Activated CD8-positive, alpha-beta memory T cell treated with anti-CD3 and anti-CD28 coated beads for 24 hours (primary cell): Measurements from ENCODE around the gene KLHL13.
"Not testable (repeated sequence)": the region's sequence is repeated elsewhere in the genome, so short reads cannot be mapped to it uniquely, and the experiment has no call there.

Experiments
- DNase-seq: peaks from one replicate; pipeline ENCODE4 v3.0.0-alpha.2; 2020

The KLHL13 gene

DNA sequence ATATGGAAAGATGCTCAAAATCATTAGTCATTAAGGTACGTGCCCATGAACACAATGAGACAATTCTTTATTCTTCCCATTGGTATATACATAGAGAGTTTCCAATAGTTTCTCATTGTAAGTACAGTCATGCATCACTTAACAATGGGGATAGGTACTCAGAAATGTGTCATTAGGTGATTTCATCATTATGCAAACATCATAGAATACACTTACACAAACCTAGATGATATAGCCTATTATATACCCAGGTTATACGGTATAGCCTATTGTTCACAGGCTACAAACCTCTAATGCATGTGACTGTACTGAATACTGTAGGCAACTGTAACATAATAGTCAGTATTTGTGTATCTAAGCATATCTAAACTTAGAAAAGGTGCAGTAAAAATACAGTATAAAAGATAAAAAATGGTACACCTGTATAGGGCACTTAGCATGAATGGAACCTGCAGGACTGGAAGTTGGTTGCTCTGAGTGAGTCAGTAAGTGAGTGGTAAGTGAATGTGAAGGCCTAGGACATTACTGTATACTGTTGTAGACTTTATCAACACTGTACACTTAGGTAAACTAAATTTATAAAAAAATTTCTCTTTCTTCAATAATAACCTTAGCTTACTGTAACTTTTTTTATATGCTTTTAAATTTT is 49.6 kb downstream of the KLHL13 start:
- DNase-seq, result no peak

DNA sequence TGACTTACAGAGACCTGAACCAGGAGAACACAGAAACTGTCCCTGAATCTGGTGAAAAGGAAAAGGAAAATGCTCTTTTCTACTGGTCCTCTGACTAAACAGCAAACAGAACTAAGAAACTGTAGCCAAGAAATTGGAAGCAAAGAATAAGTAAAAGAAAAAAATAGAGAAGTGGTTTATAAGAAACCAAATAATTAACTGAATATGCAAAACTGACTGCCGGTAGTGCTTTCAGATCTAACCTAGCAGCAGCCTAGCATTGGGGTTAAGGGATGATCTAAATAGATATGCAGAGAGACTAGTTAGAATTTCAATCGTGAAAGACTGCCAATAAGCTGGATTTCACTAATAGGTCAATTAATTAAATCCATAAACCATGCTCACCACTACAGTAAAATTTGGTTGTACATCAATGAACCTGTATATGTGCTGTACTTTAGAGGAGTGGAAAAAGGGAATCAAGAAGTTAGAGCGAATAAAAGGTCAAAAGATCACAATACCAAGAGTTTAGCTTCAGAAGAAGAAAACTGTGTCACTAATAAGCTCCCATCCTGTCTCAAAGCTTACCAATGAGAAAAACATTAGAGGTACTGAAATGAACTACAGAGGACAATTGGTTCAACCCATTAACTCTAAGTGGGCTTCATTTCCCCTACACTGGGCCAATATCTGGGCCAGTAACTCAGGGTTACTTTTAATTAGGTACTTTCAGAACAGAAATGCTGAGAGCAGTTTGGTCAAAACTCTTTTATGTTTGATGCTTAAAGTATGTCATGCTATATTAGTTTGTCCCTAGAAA is 53.6 kb downstream of the KLHL13 start:
- DNase-seq, result no peak

- DNase-seq, result no peak
Observed at GRCh38 chrX:118062048-118062789, 54.4 kb downstream of the KLHL13 start.

- DNase-seq, result no peak
Observed at GRCh38 chrX:118058924-118059323, 57.7 kb downstream of the KLHL13 start.

DNA sequence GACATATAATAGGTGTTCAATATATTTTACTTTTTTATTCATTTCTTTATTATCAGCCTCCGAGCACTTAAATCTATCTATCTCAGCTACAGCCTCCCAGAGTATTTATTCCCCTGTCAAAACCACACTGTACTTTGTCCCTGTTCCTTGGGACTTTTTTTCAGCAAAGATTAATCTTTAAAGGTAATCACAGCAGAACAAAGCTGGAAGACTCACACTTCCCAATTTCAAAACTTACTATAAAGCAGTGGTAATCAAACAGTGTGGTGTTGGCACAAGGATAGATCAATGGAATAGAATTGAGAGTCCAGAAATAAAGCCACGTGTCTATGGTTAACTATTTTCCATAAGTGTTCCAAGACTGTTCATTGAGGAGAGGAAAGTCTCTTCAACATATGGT is 59.7 kb downstream of the KLHL13 start:
- no peak for DNase-seq

- DNase-seq, result no peak
Observed at GRCh38 chrX:118049713-118050112, 66.9 kb downstream of the KLHL13 start.

DNA sequence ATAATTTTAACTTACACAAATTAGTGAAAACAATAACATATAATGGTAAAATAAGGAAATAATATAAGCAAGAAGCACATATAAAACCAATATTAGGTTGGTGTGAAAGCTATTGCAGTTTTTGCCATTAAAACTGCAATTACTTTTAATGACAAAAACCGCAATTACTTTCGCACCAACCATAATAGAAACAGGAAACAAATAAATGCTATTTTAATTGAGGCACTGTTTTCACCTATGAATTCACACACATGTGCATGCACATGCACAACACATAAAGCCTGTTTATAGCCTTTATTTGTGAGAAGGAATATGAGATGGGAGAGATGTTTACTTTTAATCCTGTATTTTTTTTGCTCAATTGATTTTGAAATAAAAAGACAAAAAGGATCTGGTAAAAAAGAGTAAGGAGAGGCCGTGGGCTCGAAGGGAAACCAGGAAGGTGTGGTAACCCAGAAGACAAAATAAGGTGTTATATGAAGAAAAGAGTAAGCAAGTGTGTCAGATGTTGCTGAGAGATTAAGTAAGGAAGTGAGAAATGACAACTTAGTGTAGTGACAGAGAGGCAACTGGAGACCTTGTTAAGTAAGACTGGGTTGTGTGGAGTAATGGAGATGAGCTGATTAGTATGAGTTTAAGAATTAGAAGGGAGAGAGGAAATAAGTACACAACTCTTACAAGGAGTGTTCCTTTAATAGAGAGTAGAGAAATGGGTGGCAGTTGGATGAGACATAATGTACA is 69.0 kb downstream of the KLHL13 start:
- no peak for DNase-seq

DNA sequence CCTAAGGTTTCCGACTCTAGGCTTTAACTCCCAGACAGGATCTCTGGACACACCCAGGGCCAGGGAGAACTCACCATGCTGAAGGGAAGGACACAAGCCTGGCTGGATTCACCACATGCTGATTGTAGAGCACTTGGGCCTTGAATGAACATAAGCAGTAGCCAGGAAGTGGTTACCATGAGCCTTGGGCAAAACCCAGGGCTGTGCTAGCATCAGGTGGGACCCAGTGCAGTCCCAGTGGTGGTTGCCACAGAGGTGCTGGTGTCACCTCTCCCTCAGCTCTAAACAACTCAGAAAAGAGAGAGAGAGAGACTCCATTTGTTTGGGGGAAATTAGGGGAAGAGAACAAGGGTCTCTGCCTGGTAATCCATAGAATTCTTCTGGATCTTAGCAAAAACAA is 77.0 kb downstream of the KLHL13 start:
- no peak for DNase-seq

DNA sequence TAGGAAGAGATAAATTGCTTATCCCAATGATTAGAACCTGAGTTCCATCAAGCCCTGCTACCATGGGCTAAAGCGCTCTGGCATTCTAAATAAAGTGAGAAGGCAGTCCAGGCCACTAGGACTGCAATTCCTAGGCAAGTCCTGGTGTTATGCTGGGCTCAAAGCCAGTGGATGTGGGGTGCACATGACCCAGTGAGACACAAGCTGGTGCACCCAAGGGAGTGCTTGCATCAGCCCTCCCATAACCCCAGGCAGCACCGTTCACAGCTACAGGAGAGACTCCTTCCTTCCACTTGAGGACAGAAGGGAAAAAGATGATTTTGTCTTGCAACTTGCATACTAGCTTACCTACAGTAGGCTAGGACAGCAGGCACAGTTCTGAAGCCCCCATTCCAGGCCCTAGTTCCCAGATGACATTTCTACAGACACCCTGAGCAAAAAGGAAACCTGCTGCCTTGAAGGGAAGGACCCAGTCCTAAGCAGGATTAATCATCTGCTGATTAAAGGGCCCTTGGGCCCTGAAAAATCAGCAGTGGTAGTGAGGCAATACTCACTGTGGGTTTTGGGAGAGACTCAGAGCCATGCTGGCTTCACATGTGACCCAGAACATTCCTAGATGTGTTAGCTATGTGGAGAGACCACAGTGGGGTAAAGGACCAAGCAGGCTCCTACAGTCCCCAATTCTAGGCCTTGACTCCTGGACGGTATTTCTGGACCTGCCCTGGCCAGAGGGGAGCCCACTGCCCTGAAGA is 77.8 kb downstream of the KLHL13 start:
- DNase-seq, result no peak

- DNase-seq, result no peak
Observed at GRCh38 chrX:118026631-118027030, 90.0 kb downstream of the KLHL13 start.

GRCh38 chrX:118025226-118025625 is 91.4 kb downstream of the KLHL13 start:
- no peak for DNase-seq

- no peak for DNase-seq
Observed at GRCh38 chrX:118024482-118024881, 92.1 kb downstream of the KLHL13 start.

GRCh38 chrX:118022753-118023152 is 93.9 kb downstream of the KLHL13 start:
- no peak for DNase-seq

- DNase-seq, result no peak
Observed at GRCh38 chrX:118016422-118016821, 100.2 kb downstream of the KLHL13 start.

DNA sequence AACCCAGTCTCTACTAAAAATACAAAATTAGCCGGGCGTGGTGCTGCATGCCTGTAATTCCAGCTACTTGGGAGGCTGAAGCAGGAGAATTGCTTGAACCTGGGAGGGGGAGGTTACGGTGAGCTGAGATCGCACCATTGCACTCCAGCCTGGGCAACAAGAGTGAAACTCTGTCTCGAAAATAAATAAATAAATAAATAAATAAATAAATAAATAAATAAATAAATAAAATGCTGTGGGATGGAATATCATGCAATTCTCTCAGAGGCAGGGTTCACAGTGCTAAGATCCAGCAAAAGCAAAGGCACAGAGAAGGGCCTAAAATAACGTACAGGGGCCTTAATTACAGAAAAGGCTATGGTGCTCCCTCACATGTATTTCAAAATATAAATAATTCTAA is 114.2 kb downstream of the KLHL13 start:
- not testable (repeated sequence) for DNase-seq

DNA sequence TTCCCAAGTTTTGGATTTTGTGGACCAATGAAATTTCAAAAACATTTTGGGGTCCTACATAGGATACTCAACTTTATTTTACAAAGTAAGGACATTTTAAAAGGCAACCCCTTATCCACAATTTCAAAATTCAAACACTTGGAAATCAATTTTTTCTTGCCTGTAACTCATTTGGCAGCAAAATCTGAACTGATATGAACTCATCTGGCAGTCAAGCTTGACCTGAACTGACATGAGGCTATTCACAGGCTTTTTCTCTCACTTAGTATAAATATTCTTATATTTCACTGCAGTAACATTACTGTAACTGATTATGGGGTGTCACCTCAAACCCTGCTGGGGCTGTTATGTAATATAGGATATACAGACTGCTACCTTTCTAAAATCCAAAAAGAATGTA is 116.1 kb downstream of the KLHL13 start:
- DNase-seq, result no peak

- DNase-seq, result no peak
Observed at GRCh38 chrX:117998171-117998570, 118.4 kb downstream of the KLHL13 start.

DNA sequence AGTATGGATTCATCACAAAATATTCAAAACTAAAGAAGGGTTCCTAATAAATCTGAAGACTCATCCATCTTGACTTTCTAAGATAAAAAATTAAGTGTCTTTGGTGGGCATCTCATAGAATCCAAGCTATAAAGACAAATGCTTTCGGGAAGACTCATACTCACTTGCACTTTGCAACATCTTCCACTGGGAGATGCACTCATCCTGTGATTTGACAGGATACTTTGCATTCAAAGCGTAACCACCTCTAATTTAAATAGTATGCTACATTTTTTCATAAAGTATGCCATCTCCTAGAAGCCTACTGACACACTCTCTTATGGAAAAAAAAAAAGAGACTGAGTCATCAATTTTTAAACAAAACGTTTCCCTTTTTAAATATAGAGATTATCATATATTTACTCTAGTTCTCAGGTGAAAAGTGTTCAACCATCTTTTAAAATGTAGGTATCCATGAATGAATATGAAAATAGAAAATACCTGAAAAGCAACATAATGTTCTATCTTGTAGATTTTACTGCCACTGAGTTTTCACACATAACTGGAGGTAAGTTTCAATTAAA is 119.6 kb downstream of the KLHL13 start:
- no peak for DNase-seq

DNA sequence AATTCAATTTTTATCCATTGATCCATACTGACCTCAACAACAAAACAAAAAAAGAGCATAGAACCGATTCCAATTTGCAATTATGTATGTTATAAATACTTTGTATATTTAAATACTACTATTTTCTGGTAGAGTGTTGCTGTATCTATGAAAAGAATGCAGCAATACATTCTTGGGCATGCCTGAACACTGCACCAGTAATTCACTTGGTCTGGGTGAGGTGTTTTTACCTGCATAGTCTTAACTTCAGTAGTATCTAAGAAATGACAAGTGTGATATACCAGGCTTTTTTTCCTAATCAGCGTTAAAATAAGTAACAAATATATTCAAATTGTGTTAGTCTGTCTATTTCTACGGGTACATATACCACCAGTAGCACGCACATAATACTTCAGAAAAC is 120.2 kb downstream of the KLHL13 start:
- no peak for DNase-seq

- DNase-seq, result no peak
Observed at GRCh38 chrX:117995378-117995777, 121.2 kb downstream of the KLHL13 start.

GRCh38 chrX:117992192-117992723 is 124.4 kb downstream of the KLHL13 start:
- DNase-seq, result no peak

DNA sequence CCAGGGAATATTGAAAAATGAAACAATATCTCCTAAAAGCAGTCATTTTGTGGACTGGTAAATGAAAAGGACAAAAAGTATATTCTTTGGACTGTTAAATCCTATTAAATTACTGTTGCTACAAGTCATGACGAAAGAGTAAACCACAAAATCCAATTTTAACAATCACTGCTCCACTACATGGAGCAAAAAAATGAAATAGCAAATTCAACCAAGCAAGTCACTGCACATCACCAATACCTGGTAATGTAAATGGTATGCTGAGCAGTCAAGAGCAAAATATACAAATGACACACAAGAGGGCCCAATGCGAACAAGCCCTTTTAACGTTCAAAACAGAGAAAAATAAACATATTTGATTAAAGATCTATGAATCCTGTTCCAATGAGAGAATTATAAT is 126.2 kb downstream of the KLHL13 start:
- DNase-seq, result no peak
